ENCODE results near the gene EXOC6B. TPM values are rescaled to one million over a fixed set of nuclear protein-coding genes. Genes with fewer than 3 reads are reported as not detected.

The EXOC6B gene
- total RNA-seq, 6 experiments from 2014 or later: 7.8 to 15.1 (median 9.1) TPM

GRCh38 chr2:72395096-72395495 lies 430.7 kb downstream of the EXOC6B start:
- no peaks in the 10 kb centered on the region for H3K27me3 ChIP-seq
- intact Hi-C loops (cut with DNase I): no loop called here
- TF ChIP-seq POLR2A (IDR thresholded peaks at IDR 0.05): no peak
- TF ChIP-seq CTCF (IDR thresholded peaks at IDR 0.05): no peak
- H3K9me3 ChIP-seq: no peaks in the 10 kb centered on the region
- no peak overlapping the region for H3K27ac ChIP-seq
- H3K36me3 ChIP-seq: no peaks in the 10 kb centered on the region
- H3K4me1 ChIP-seq: no peaks in the 10 kb centered on the region
- no peak for ATAC-seq
- DNase-seq: no peak
- H3K4me3 ChIP-seq: no peak overlapping the region
- WGBS (ENCODE audit: insufficient coverage, low coverage, low lambda C conversion rate, missing lambda C conversion rate): 100% methylated on average over 1 of the region's 1 CpG

- TF ChIP-seq POLR2A (IDR thresholded peaks at IDR 0.05): no peak
- no peak for TF ChIP-seq CTCF (IDR thresholded peaks at IDR 0.05)
- Histone ChIP-seq H3K27ac (no peak overlapping the region), H3K36me3 (no peaks in the 10 kb centered on the region), H3K4me3 (no peak overlapping the region), H3K4me1 (no peaks in the 10 kb centered on the region), H3K27me3 (no peaks in the 10 kb centered on the region), H3K9me3 (no peaks in the 10 kb centered on the region)
- DNase-seq (no peak), ATAC-seq (no peak)
- intact Hi-C loops (cut with DNase I): no loop called here
These were observed 431.2 kb downstream of the EXOC6B start for GRCh38 chr2:72394541-72395070.

GRCh38 chr2:72389447-72389846 lies 436.4 kb downstream of the EXOC6B start:
- TF ChIP-seq CTCF (IDR thresholded peaks at IDR 0.05) (no peak), POLR2A (IDR thresholded peaks at IDR 0.05) (no peak)
- Histone ChIP-seq H3K36me3 (no peaks in the 10 kb centered on the region), H3K4me3 (no peak overlapping the region), H3K9me3 (no peaks in the 10 kb centered on the region), H3K27me3 (no peaks in the 10 kb centered on the region), H3K4me1 (no peaks in the 10 kb centered on the region), H3K27ac (no peak overlapping the region)
- ATAC-seq (no peak), DNase-seq (no peak)
- intact Hi-C loops (cut with DNase I): no loop called here
- WGBS (ENCODE audit: insufficient coverage, low coverage, low lambda C conversion rate, missing lambda C conversion rate): 90% methylated on average over 2 of the region's 2 CpGs

- ATAC-seq: no peak
- H3K9me3 ChIP-seq: no peaks in the 10 kb centered on the region
- DNase-seq: no peak
- intact Hi-C loops (cut with DNase I): no loop called here
- no peaks in the 10 kb centered on the region for H3K36me3 ChIP-seq
- no peaks in the 10 kb centered on the region for H3K4me1 ChIP-seq
- no peak overlapping the region for H3K4me3 ChIP-seq
- no peak for TF ChIP-seq CTCF (IDR thresholded peaks at IDR 0.05)
- TF ChIP-seq POLR2A (IDR thresholded peaks at IDR 0.05): no peak
- H3K27ac ChIP-seq: no peak overlapping the region
- WGBS (ENCODE audit: insufficient coverage, low coverage, low lambda C conversion rate, missing lambda C conversion rate): 90% methylated on average over 1 of the region's 1 CpG
- no peaks in the 10 kb centered on the region for H3K27me3 ChIP-seq
These were observed 437.6 kb downstream of the EXOC6B start for GRCh38 chr2:72388263-72388662.

- Histone ChIP-seq H3K4me3 (no peak overlapping the region), H3K9me3 (no peaks in the 10 kb centered on the region), H3K36me3 (no peaks in the 10 kb centered on the region), H3K4me1 (no peaks in the 10 kb centered on the region), H3K27me3 (no peaks in the 10 kb centered on the region), H3K27ac (no peak overlapping the region)
- no peak for TF ChIP-seq CTCF (IDR thresholded peaks at IDR 0.05)
- no peak for TF ChIP-seq POLR2A (IDR thresholded peaks at IDR 0.05)
- DNase-seq (no peak), ATAC-seq (no peak)
- intact Hi-C loops (cut with DNase I): no loop called here
- 83% methylated on average over 1 of the region's 1 CpG for WGBS (ENCODE audit: insufficient coverage, low coverage, low lambda C conversion rate, missing lambda C conversion rate)
These were observed 439.5 kb downstream of the EXOC6B start for GRCh38 chr2:72386288-72386687.
